ENCODE measurements around the gene ABHD16B.

Gene ABHD16B

GRCh38 chr20:63828951-63829350 lies 32.3 kb upstream of the ABHD16B start:
- Histone ChIP-seq H3K9ac (ENCODE audit: low read length) (no peak overlapping the region), H3K4me1 (ENCODE audit: control insufficient read depth, insufficient read depth, low read length) (peaks cover 12% of the 10 kb centered on the region), H3K27me3 (ENCODE audit: control insufficient read depth, insufficient read depth, low read length) (peaks cover 44% of the 10 kb centered on the region), H3K36me3 (ENCODE audit: control insufficient read depth, insufficient read depth, low read length) (no peaks in the 10 kb centered on the region), H3K9me3 (ENCODE audit: control insufficient read depth, low read length) (no peaks in the 10 kb centered on the region), H3K4me3 (ENCODE audit: low read length) (no peak overlapping the region)

GRCh38 chr20:63829603-63829944 lies 31.7 kb upstream of the ABHD16B start:
- Histone ChIP-seq H3K9me3 (ENCODE audit: control insufficient read depth, low read length) (no peaks in the 10 kb centered on the region), H3K9ac (ENCODE audit: low read length) (peak overlapping the region; percentile 9), H3K27me3 (ENCODE audit: control insufficient read depth, insufficient read depth, low read length) (peaks cover 49% of the 10 kb centered on the region), H3K4me1 (ENCODE audit: control insufficient read depth, insufficient read depth, low read length) (peaks cover 18% of the 10 kb centered on the region), H3K4me3 (ENCODE audit: low read length) (no peak overlapping the region), H3K36me3 (ENCODE audit: control insufficient read depth, insufficient read depth, low read length) (no peaks in the 10 kb centered on the region)

GRCh38 chr20:63829945-63830835 lies 31.1 kb upstream of the ABHD16B start:
- peaks cover 22% of the 10 kb centered on the region for H3K4me1 ChIP-seq (ENCODE audit: control insufficient read depth, insufficient read depth, low read length)
- peaks cover 50% of the 10 kb centered on the region for H3K27me3 ChIP-seq (ENCODE audit: control insufficient read depth, insufficient read depth, low read length)
- H3K4me3 ChIP-seq (ENCODE audit: low read length): no peak overlapping the region
- H3K9me3 ChIP-seq (ENCODE audit: control insufficient read depth, low read length): no peaks in the 10 kb centered on the region
- H3K9ac ChIP-seq (ENCODE audit: low read length): peak overlapping the region; percentile 9
- H3K36me3 ChIP-seq (ENCODE audit: control insufficient read depth, insufficient read depth, low read length): no peaks in the 10 kb centered on the region

GRCh38 chr20:63830841-63831588 lies 30.3 kb upstream of the ABHD16B start, which contains the start of gene ZBTB46:
Gene ZBTB46 (minus strand): TSS chr20:63831264. CDS start chr20:63790757, 40,507 bp downstream.
- Histone ChIP-seq H3K4me1 (ENCODE audit: control insufficient read depth, insufficient read depth, low read length) (peaks cover 22% of the 10 kb centered on the region), H3K9me3 (ENCODE audit: control insufficient read depth, low read length) (no peaks in the 10 kb centered on the region), H3K27me3 (ENCODE audit: control insufficient read depth, insufficient read depth, low read length) (peaks cover 46% of the 10 kb centered on the region), H3K9ac (ENCODE audit: low read length) (peak within 1 kb of the TSS; percentile 9), H3K4me3 (ENCODE audit: low read length) (no peak within 1 kb of the TSS), H3K36me3 (ENCODE audit: control insufficient read depth, insufficient read depth, low read length) (no peaks in the 10 kb centered on the region)

GRCh38 chr20:63831646-63831992 lies 29.7 kb upstream of the ABHD16B start:
- no peak overlapping the region for H3K9ac ChIP-seq (ENCODE audit: low read length)
- H3K4me1 ChIP-seq (ENCODE audit: control insufficient read depth, insufficient read depth, low read length): peaks cover 22% of the 10 kb centered on the region
- no peaks in the 10 kb centered on the region for H3K9me3 ChIP-seq (ENCODE audit: control insufficient read depth, low read length)
- H3K27me3 ChIP-seq (ENCODE audit: control insufficient read depth, insufficient read depth, low read length): peaks cover 45% of the 10 kb centered on the region
- no peak overlapping the region for H3K4me3 ChIP-seq (ENCODE audit: low read length)
- H3K36me3 ChIP-seq (ENCODE audit: control insufficient read depth, insufficient read depth, low read length): no peaks in the 10 kb centered on the region

GRCh38 chr20:63831993-63832686 lies 29.2 kb upstream of the ABHD16B start:
- H3K9ac ChIP-seq (ENCODE audit: low read length): no peak overlapping the region
- H3K4me3 ChIP-seq (ENCODE audit: low read length): no peak overlapping the region
- peaks cover 45% of the 10 kb centered on the region for H3K27me3 ChIP-seq (ENCODE audit: control insufficient read depth, insufficient read depth, low read length)
- H3K4me1 ChIP-seq (ENCODE audit: control insufficient read depth, insufficient read depth, low read length): peaks cover 22% of the 10 kb centered on the region
- H3K9me3 ChIP-seq (ENCODE audit: control insufficient read depth, low read length): no peaks in the 10 kb centered on the region
- H3K36me3 ChIP-seq (ENCODE audit: control insufficient read depth, insufficient read depth, low read length): no peaks in the 10 kb centered on the region

GRCh38 chr20:63833776-63834490 lies 27.4 kb upstream of the ABHD16B start:
- Histone ChIP-seq H3K4me1 (ENCODE audit: control insufficient read depth, insufficient read depth, low read length) (peaks cover 22% of the 10 kb centered on the region), H3K27me3 (ENCODE audit: control insufficient read depth, insufficient read depth, low read length) (peaks cover 34% of the 10 kb centered on the region), H3K36me3 (ENCODE audit: control insufficient read depth, insufficient read depth, low read length) (no peaks in the 10 kb centered on the region), H3K9me3 (ENCODE audit: control insufficient read depth, low read length) (no peaks in the 10 kb centered on the region), H3K4me3 (ENCODE audit: low read length) (no peak overlapping the region), H3K9ac (ENCODE audit: low read length) (no peak overlapping the region)

GRCh38 chr20:63834491-63834880 lies 26.8 kb upstream of the ABHD16B start:
- Histone ChIP-seq H3K9me3 (ENCODE audit: control insufficient read depth, low read length) (no peaks in the 10 kb centered on the region), H3K27me3 (ENCODE audit: control insufficient read depth, insufficient read depth, low read length) (peaks cover 29% of the 10 kb centered on the region), H3K9ac (ENCODE audit: low read length) (no peak overlapping the region), H3K36me3 (ENCODE audit: control insufficient read depth, insufficient read depth, low read length) (no peaks in the 10 kb centered on the region), H3K4me3 (ENCODE audit: low read length) (no peak overlapping the region), H3K4me1 (ENCODE audit: control insufficient read depth, insufficient read depth, low read length) (peaks cover 22% of the 10 kb centered on the region)

GRCh38 chr20:63835021-63835858 lies 26.1 kb upstream of the ABHD16B start:
- Histone ChIP-seq H3K36me3 (ENCODE audit: control insufficient read depth, insufficient read depth, low read length) (no peaks in the 10 kb centered on the region), H3K27me3 (ENCODE audit: control insufficient read depth, insufficient read depth, low read length) (peaks cover 22% of the 10 kb centered on the region), H3K4me3 (ENCODE audit: low read length) (no peak overlapping the region), H3K9ac (ENCODE audit: low read length) (no peak overlapping the region), H3K4me1 (ENCODE audit: control insufficient read depth, insufficient read depth, low read length) (peaks cover 22% of the 10 kb centered on the region), H3K9me3 (ENCODE audit: control insufficient read depth, low read length) (no peaks in the 10 kb centered on the region)

GRCh38 chr20:63836458-63837344 lies 24.6 kb upstream of the ABHD16B start:
- peaks cover 22% of the 10 kb centered on the region for H3K4me1 ChIP-seq (ENCODE audit: control insufficient read depth, insufficient read depth, low read length)
- no peaks in the 10 kb centered on the region for H3K9me3 ChIP-seq (ENCODE audit: control insufficient read depth, low read length)
- peaks cover 22% of the 10 kb centered on the region for H3K27me3 ChIP-seq (ENCODE audit: control insufficient read depth, insufficient read depth, low read length)
- no peaks in the 10 kb centered on the region for H3K36me3 ChIP-seq (ENCODE audit: control insufficient read depth, insufficient read depth, low read length)
- no peak overlapping the region for H3K4me3 ChIP-seq (ENCODE audit: low read length)
- H3K9ac ChIP-seq (ENCODE audit: low read length): no peak overlapping the region

All from mucosa of stomach (tissue), 1 donor.